SK-N-SH (cell line): ENCODE data around the gene LAIR2.

Experiments used
- ELF1 ChIP-seq: IDR thresholded peaks from 2 replicates; pipeline ENCODE4 v1.4.0; 2012
- EP300 ChIP-seq, 2 experiments: IDR thresholded peaks; 2 replicates each; pipeline versions ENCODE4 v1.4.0 to v1.6.1; 2012; ENCODE audit warnings: borderline replicate concordance in 1 of 2, low read depth in 1 of 2, low read length in 1 of 2
- EZH2phosphoT487 ChIP-seq: fragments of 200-600 bp; sonication (generic); IDR thresholded peaks from 2 replicates; pipeline ENCODE4 v1.6.1; 2017; ENCODE audit warnings: low read depth, mixed run types, mild to moderate bottlenecking, antibody characterized with exemption, moderate library complexity, borderline replicate concordance
- GABPA ChIP-seq: IDR thresholded peaks from 2 replicates; pipeline ENCODE4 v1.4.0; 2012; ENCODE audit warnings: low read depth, mild to moderate bottlenecking
- MXI1 ChIP-seq: IDR thresholded peaks from 2 replicates; pipeline ENCODE4 v1.6.1; 2012; ENCODE audit warnings: mild to moderate bottlenecking, low read depth, low read length, improper control_type of control experiment
- POLR2AphosphoS5 ChIP-seq: IDR thresholded peaks from 2 replicates; pipeline ENCODE4 v1.6.1; 2012; ENCODE audit warnings: low read depth, low read length
- RAD21 ChIP-seq: IDR thresholded peaks from 2 replicates; pipeline ENCODE4 v1.6.1; 2012; ENCODE audit warnings: mild to moderate bottlenecking, low read length
- RCOR1 ChIP-seq: fragments of 150-350 bp; IDR thresholded peaks from 2 replicates; pipeline ENCODE4 v1.6.1; 2017; ENCODE audit warnings: antibody characterized with exemption, low read length
- SIN3A ChIP-seq: IDR thresholded peaks from 2 replicates; pipeline ENCODE4 v1.6.1; 2012; ENCODE audit warnings: low read depth, mild to moderate bottlenecking, low read length, moderate library complexity, borderline replicate concordance
- TF ChIP-seq, protein P1 (sequence below): fragments of 200-600 bp; sonication (generic); IDR thresholded peaks from 2 replicates; pipeline ENCODE4 v1.6.1; 2017; ENCODE audit warnings: antibody characterized with exemption, mild to moderate bottlenecking, moderate library complexity
- TF ChIP-seq, protein P2 (sequence below): IDR thresholded peaks from 2 replicates; pipeline ENCODE4; 2012
- TF ChIP-seq, protein P3 (sequence below): IDR thresholded peaks from 2 replicates; pipeline ENCODE4 v1.4.0; 2012; ENCODE audit warnings: low read depth
- TF ChIP-seq, protein P4 (sequence below): fragments of 150-350 bp; IDR thresholded peaks from 2 replicates; pipeline ENCODE4 v1.6.1; 2017; ENCODE audit warnings: antibody characterized with exemption, low read length, low read depth, borderline replicate concordance

DNA sequence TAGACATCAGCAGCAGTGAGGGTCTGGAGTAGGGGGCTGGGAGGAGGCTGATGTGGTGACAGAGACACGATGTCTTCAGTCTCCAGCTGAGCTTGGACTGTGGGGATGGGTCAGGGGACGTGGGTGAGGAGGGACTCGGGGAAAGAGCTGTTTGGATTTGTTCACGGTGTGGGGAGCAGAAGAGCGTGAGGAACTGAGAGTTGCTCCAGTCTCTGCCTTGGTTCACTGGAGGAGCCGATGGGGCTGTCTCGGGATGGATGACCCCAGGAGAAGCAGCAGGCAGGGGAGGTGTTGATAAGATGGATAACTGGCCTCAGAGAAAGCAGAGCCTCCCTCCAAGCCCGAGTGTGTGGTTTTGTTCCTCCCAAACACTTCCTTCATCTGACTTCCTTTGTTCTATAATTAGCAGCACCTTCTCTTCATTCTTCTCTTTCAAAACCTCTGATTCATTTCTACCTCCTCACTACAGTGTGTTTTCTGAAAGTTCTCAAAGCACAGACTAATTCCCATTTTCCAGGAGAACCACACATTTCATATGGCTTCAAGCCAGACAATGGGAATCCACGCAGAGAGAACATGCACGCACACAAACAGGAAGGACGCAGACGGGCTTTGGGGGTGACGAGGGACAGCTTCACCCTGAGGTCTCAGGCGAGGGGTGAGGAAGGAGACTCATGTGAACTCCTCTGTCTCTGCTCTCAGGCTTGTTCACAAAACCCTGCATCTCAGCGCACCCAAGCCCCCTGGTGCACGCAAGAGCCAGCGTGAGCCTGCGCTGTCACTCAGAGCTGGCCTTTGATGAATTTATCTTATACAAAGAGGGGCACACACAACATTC, 18.6 kb downstream of the LAIR2 start:
- TF ChIP-seq MXI1 (no peak), RAD21 (no peak), GABPA (no peak), EP300 (IDR thresholded peaks at IDR 0.05; ENCODE audit: borderline replicate concordance in 1 of 2, low read depth in 1 of 2, low read length in 1 of 2) (no peak), RCOR1 (no peak), ELF1 (no peak), EZH2phosphoT487 (no peak), SIN3A (no peak), POLR2AphosphoS5 (no peak)
- TF ChIP-seq, protein P1, sequence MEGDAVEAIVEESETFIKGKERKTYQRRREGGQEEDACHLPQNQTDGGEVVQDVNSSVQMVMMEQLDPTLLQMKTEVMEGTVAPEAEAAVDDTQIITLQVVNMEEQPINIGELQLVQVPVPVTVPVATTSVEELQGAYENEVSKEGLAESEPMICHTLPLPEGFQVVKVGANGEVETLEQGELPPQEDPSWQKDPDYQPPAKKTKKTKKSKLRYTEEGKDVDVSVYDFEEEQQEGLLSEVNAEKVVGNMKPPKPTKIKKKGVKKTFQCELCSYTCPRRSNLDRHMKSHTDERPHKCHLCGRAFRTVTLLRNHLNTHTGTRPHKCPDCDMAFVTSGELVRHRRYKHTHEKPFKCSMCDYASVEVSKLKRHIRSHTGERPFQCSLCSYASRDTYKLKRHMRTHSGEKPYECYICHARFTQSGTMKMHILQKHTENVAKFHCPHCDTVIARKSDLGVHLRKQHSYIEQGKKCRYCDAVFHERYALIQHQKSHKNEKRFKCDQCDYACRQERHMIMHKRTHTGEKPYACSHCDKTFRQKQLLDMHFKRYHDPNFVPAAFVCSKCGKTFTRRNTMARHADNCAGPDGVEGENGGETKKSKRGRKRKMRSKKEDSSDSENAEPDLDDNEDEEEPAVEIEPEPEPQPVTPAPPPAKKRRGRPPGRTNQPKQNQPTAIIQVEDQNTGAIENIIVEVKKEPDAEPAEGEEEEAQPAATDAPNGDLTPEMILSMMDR: no peak
- TF ChIP-seq, protein P2, sequence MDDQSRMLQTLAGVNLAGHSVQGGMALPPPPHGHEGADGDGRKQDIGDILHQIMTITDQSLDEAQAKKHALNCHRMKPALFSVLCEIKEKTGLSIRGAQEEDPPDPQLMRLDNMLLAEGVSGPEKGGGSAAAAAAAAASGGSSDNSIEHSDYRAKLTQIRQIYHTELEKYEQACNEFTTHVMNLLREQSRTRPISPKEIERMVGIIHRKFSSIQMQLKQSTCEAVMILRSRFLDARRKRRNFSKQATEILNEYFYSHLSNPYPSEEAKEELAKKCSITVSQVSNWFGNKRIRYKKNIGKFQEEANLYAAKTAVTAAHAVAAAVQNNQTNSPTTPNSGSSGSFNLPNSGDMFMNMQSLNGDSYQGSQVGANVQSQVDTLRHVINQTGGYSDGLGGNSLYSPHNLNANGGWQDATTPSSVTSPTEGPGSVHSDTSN: no peak
- TF ChIP-seq, protein P3, sequence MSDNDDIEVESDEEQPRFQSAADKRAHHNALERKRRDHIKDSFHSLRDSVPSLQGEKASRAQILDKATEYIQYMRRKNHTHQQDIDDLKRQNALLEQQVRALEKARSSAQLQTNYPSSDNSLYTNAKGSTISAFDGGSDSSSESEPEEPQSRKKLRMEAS: no peak
- TF ChIP-seq, protein P4, sequence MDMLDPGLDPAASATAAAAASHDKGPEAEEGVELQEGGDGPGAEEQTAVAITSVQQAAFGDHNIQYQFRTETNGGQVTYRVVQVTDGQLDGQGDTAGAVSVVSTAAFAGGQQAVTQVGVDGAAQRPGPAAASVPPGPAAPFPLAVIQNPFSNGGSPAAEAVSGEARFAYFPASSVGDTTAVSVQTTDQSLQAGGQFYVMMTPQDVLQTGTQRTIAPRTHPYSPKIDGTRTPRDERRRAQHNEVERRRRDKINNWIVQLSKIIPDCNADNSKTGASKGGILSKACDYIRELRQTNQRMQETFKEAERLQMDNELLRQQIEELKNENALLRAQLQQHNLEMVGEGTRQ: no peak
